ENCODE data around the gene NRG2. TPM values are rescaled to one million over a fixed set of nuclear protein-coding genes. Genes with fewer than 3 reads are reported as not detected.

Gene NRG2
- total RNA-seq, 5 donors from 2014 or later (not counting 1 experiment from before 2014, with no cell fraction given): 0.12 to 0.15 (median 0.12) TPM; not detected in 1

GRCh38 chr5:139821806-139822552 lies 221.1 kb downstream of the NRG2 start:
- ATAC-seq (replicated peaks in 1 of 4): no peak
- WGBS (ENCODE audit: insufficient coverage): 84% methylated on average over 7 of the region's 11 CpGs
- Histone ChIP-seq H3K4me1 (ENCODE audit: control insufficient read depth in 1 of 2, extremely low read depth in 1 of 2, insufficient read depth in 2 of 2, low read length in 2 of 2) (no peaks in the 10 kb centered on the region), H3K27ac (ENCODE audit: low read length) (no peak overlapping the region), H3K27me3 (replicated peaks in 1 of 2; ENCODE audit: control insufficient read depth in 2 of 2, extremely low read depth in 1 of 2, insufficient read depth in 2 of 2, low read length in 1 of 2) (peaks cover 0 to 57% of the 10 kb centered on the region in 2 experiments), H3K9me3 (no peaks in the 10 kb centered on the region), H3K4me3 (ENCODE audit: control insufficient read depth in 1 of 2, extremely low read depth in 1 of 2, low read length in 1 of 2) (no peak overlapping the region), H3K36me3 (ENCODE audit: control insufficient read depth in 2 of 2, extremely low read depth in 1 of 2, insufficient read depth in 1 of 2, low read length in 1 of 2) (no peaks in the 10 kb centered on the region)
- peaks cover 15 to 18% of the 10 kb centered on the region in 2 donors for H3K27me3 Mint-ChIP-seq
- CTCF ChIA-PET: interaction anchor here in 1 of 2 donors (1.1 kb wide), 1 partner anchor 45 kb away, joined by 3 read pairs; no protein-coding TSS in a partner anchor
- DNase-seq: no peak
- no peak overlapping the region for H3K4me3 Mint-ChIP-seq
- no peak overlapping the region for H3K27ac Mint-ChIP-seq
- POLR2A ChIA-PET: no interaction called here
- H3K36me3 Mint-ChIP-seq: peaks cover 3% of the 10 kb centered on the region
- peaks cover 6 to 7% (median 7%) of the 10 kb centered on the region in 3 donors for H3K9me3 Mint-ChIP-seq
- H3K4me1 Mint-ChIP-seq: no peaks in the 10 kb centered on the region

GRCh38 chr5:139820606-139821005 lies 222.5 kb downstream of the NRG2 start:
- no peaks in the 10 kb centered on the region for H3K4me1 Mint-ChIP-seq
- H3K36me3 Mint-ChIP-seq: peaks cover 3% of the 10 kb centered on the region
- ChIA-PET CTCF (no interaction called here), POLR2A (no interaction called here)
- DNase-seq (no peak), ATAC-seq (replicated peaks in 1 of 4) (no peak)
- no peak overlapping the region for H3K27ac ChIP-seq (ENCODE audit: low read length)
- H3K36me3 ChIP-seq (ENCODE audit: control insufficient read depth in 2 of 2, extremely low read depth in 1 of 2, insufficient read depth in 1 of 2, low read length in 1 of 2): no peaks in the 10 kb centered on the region
- H3K27me3 Mint-ChIP-seq: peaks cover 18 to 19% of the 10 kb centered on the region in 2 donors
- H3K4me3 ChIP-seq (ENCODE audit: control insufficient read depth in 1 of 2, extremely low read depth in 1 of 2, low read length in 1 of 2): no peak overlapping the region
- H3K9me3 Mint-ChIP-seq: peaks cover 5 to 7% (median 6%) of the 10 kb centered on the region in 3 donors
- no peak overlapping the region for H3K27ac Mint-ChIP-seq
- WGBS (ENCODE audit: insufficient coverage): 56% methylated on average over 2 of the region's 4 CpGs
- H3K27me3 ChIP-seq (replicated peaks in 1 of 2; ENCODE audit: control insufficient read depth in 2 of 2, extremely low read depth in 1 of 2, insufficient read depth in 2 of 2, low read length in 1 of 2): peaks cover 0 to 63% of the 10 kb centered on the region in 2 experiments
- H3K4me3 Mint-ChIP-seq: no peak overlapping the region
- no peaks in the 10 kb centered on the region for H3K9me3 ChIP-seq
- no peaks in the 10 kb centered on the region for H3K4me1 ChIP-seq (ENCODE audit: control insufficient read depth in 1 of 2, extremely low read depth in 1 of 2, insufficient read depth in 2 of 2, low read length in 2 of 2)

DNA sequence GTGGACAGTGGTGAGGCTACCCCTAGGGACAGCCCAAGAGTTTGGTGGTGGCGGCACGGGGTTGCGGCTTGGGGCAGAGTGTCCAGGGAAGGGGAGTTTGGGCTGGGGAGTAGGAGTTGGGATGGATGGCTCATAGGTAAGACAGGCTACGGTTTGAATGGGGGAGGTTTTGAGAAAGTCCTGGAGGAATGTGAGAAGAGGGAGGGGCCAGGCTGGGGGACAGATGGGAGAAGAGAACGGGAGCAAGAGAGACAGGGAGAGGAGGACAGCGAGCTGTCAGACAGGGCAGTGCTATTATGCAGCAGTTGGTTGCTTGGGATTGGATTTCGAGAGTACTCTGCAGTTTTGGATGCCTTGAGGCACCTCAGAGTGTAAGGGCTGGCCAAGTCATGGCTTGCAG lies 223.0 kb downstream of the NRG2 start:
- CTCF ChIA-PET: no interaction called here
- H3K9me3 Mint-ChIP-seq: peaks cover 5 to 7% (median 6%) of the 10 kb centered on the region in 3 donors
- Histone ChIP-seq H3K27ac (ENCODE audit: low read length) (no peak overlapping the region), H3K27me3 (replicated peaks in 1 of 2; ENCODE audit: control insufficient read depth in 2 of 2, extremely low read depth in 1 of 2, insufficient read depth in 2 of 2, low read length in 1 of 2) (peaks cover 0 to 62% of the 10 kb centered on the region in 2 experiments), H3K9me3 (no peaks in the 10 kb centered on the region), H3K4me1 (ENCODE audit: control insufficient read depth in 1 of 2, extremely low read depth in 1 of 2, insufficient read depth in 2 of 2, low read length in 2 of 2) (no peaks in the 10 kb centered on the region), H3K36me3 (ENCODE audit: control insufficient read depth in 2 of 2, extremely low read depth in 1 of 2, insufficient read depth in 1 of 2, low read length in 1 of 2) (no peaks in the 10 kb centered on the region), H3K4me3 (ENCODE audit: control insufficient read depth in 1 of 2, extremely low read depth in 1 of 2, low read length in 1 of 2) (no peak overlapping the region)
- 61% methylated on average over 7 of the region's 7 CpGs for WGBS (ENCODE audit: insufficient coverage)
- no peak overlapping the region for H3K4me3 Mint-ChIP-seq
- POLR2A ChIA-PET: no interaction called here
- peaks cover 18 to 19% of the 10 kb centered on the region in 2 donors for H3K27me3 Mint-ChIP-seq
- no peak overlapping the region for H3K27ac Mint-ChIP-seq
- H3K36me3 Mint-ChIP-seq: peaks cover 3% of the 10 kb centered on the region
- DNase-seq (no peak), ATAC-seq (replicated peaks in 1 of 4) (no peak)
- no peaks in the 10 kb centered on the region for H3K4me1 Mint-ChIP-seq

DNA sequence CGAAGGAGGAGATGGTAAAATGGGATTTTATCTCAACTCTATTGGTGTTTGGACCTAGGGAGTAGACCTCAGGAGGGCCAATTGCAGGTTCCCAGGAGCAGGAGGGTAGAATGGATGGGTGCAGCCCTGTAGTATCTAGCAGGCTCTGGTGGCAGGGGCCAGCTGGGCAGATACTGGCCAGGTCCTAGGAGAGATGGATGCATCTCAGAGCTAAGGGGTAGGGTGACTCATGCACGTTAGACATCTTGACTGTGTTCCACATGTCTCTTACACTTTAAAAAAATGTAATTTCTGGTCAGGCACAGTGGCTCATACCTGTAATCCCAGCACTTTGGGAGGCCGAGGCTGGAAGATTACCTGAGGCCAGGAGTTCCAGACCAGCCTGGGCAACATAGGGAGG lies 225.1 kb downstream of the NRG2 start:
- no peaks in the 10 kb centered on the region for H3K4me1 Mint-ChIP-seq
- H3K27me3 Mint-ChIP-seq: peaks cover 15 to 17% of the 10 kb centered on the region in 2 donors
- no peak overlapping the region for H3K27ac Mint-ChIP-seq
- Histone ChIP-seq H3K4me3 (ENCODE audit: control insufficient read depth in 1 of 2, extremely low read depth in 1 of 2, low read length in 1 of 2) (no peak overlapping the region), H3K36me3 (ENCODE audit: control insufficient read depth in 2 of 2, extremely low read depth in 1 of 2, insufficient read depth in 1 of 2, low read length in 1 of 2) (no peaks in the 10 kb centered on the region), H3K9me3 (no peaks in the 10 kb centered on the region), H3K27me3 (replicated peaks in 1 of 2; ENCODE audit: control insufficient read depth in 2 of 2, extremely low read depth in 1 of 2, insufficient read depth in 2 of 2, low read length in 1 of 2) (peaks cover 0 to 54% of the 10 kb centered on the region in 2 experiments), H3K27ac (ENCODE audit: low read length) (no peak overlapping the region), H3K4me1 (ENCODE audit: control insufficient read depth in 1 of 2, extremely low read depth in 1 of 2, insufficient read depth in 2 of 2, low read length in 2 of 2) (no peaks in the 10 kb centered on the region)
- ChIA-PET POLR2A (no interaction called here), CTCF (no interaction called here)
- no peak for ATAC-seq (replicated peaks in 1 of 4)
- WGBS (ENCODE audit: insufficient coverage): 68% methylated on average over 2 of the region's 3 CpGs
- H3K4me3 Mint-ChIP-seq: no peak overlapping the region
- DNase-seq: no peak
- H3K9me3 Mint-ChIP-seq: peaks cover 5 to 7% (median 6%) of the 10 kb centered on the region in 3 donors
- H3K36me3 Mint-ChIP-seq: peaks cover 3% of the 10 kb centered on the region

- Histone ChIP-seq H3K9me3 (no peaks in the 10 kb centered on the region), H3K27me3 (replicated peaks in 1 of 2; ENCODE audit: control insufficient read depth in 2 of 2, extremely low read depth in 1 of 2, insufficient read depth in 2 of 2, low read length in 1 of 2) (peaks cover 0 to 54% of the 10 kb centered on the region in 2 experiments), H3K36me3 (ENCODE audit: control insufficient read depth in 2 of 2, extremely low read depth in 1 of 2, insufficient read depth in 1 of 2, low read length in 1 of 2) (no peaks in the 10 kb centered on the region), H3K27ac (ENCODE audit: low read length) (no peak overlapping the region), H3K4me3 (ENCODE audit: control insufficient read depth in 1 of 2, extremely low read depth in 1 of 2, low read length in 1 of 2) (no peak overlapping the region), H3K4me1 (ENCODE audit: control insufficient read depth in 1 of 2, extremely low read depth in 1 of 2, insufficient read depth in 2 of 2, low read length in 2 of 2) (no peaks in the 10 kb centered on the region)
- H3K27ac Mint-ChIP-seq: no peak overlapping the region
- peaks cover 15 to 17% of the 10 kb centered on the region in 2 donors for H3K27me3 Mint-ChIP-seq
- no peaks in the 10 kb centered on the region for H3K4me1 Mint-ChIP-seq
- DNase-seq (no peak), ATAC-seq (replicated peaks in 1 of 4) (no peak)
- H3K36me3 Mint-ChIP-seq: peaks cover 3% of the 10 kb centered on the region
- WGBS (ENCODE audit: insufficient coverage): 81% methylated on average over 8 of the region's 8 CpGs
- no peak overlapping the region for H3K4me3 Mint-ChIP-seq
- ChIA-PET CTCF (interaction anchor here in 1 of 2 donors (0.5 kb wide), 1 partner anchor 321 kb away, joined by 3 read pairs; no protein-coding TSS in a partner anchor), POLR2A (no interaction called here)
- peaks cover 5 to 7% (median 6%) of the 10 kb centered on the region in 3 donors for H3K9me3 Mint-ChIP-seq
Measured at GRCh38 chr5:139817362-139817761, 225.7 kb downstream of the NRG2 start.

- no peaks in the 10 kb centered on the region for H3K9me3 ChIP-seq
- no peak overlapping the region for H3K27ac Mint-ChIP-seq
- H3K4me1 ChIP-seq (ENCODE audit: control insufficient read depth in 1 of 2, extremely low read depth in 1 of 2, insufficient read depth in 2 of 2, low read length in 2 of 2): no peaks in the 10 kb centered on the region
- ChIA-PET POLR2A (no interaction called here), CTCF (no interaction called here)
- no peaks in the 10 kb centered on the region for H3K4me1 Mint-ChIP-seq
- 84% methylated on average over 11 of the region's 12 CpGs for WGBS (ENCODE audit: insufficient coverage)
- DNase-seq (no peak), ATAC-seq (replicated peaks in 1 of 4) (no peak)
- no peak overlapping the region for H3K4me3 ChIP-seq (ENCODE audit: control insufficient read depth in 1 of 2, extremely low read depth in 1 of 2, low read length in 1 of 2)
- H3K9me3 Mint-ChIP-seq: peaks cover 5 to 7% (median 6%) of the 10 kb centered on the region in 3 donors
- H3K27ac ChIP-seq (ENCODE audit: low read length): no peak overlapping the region
- H3K4me3 Mint-ChIP-seq: no peak overlapping the region
- peaks cover 0 to 46% of the 10 kb centered on the region in 2 experiments for H3K27me3 ChIP-seq (replicated peaks in 1 of 2; ENCODE audit: control insufficient read depth in 2 of 2, extremely low read depth in 1 of 2, insufficient read depth in 2 of 2, low read length in 1 of 2)
- H3K27me3 Mint-ChIP-seq: peaks cover 15 to 21% of the 10 kb centered on the region in 2 donors
- H3K36me3 Mint-ChIP-seq: peaks cover 3% of the 10 kb centered on the region
- H3K36me3 ChIP-seq (ENCODE audit: control insufficient read depth in 2 of 2, extremely low read depth in 1 of 2, insufficient read depth in 1 of 2, low read length in 1 of 2): no peaks in the 10 kb centered on the region
Measured at GRCh38 chr5:139816566-139816965, 226.5 kb downstream of the NRG2 start.
